Measurements from ENCODE around the gene MAGI3.
"Not testable (repeated sequence)": the region's sequence is repeated elsewhere in the genome, so short reads cannot be mapped to it uniquely, and the experiment has no call there.

Gene MAGI3

DNA sequence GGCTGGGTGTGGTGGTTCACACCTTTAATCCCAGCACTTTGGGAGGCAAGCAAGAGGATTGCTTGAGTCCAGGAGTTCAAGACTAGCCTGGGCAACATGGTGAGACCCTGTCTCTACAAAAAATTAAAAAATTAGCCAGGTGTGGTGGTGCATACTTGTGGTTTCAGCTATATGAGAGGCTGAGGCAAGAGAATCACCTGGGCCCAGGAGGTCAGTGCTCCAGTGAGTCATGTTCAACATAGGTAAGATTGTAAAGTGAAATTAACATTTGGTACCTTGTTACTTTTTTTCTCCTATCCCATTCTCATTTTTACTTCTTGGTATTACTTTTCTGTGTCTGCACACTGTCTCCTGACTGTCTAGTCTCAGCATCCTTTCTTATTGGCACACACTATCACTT, 19.0 kb downstream of the MAGI3 start:
- DNase-seq (ENCODE audit: low read depth, low spot score) = no peak
- TF ChIP-seq CTCF (IDR thresholded peaks at IDR 0.05; ENCODE audit: low read depth, low read length) = no peak
- no peak overlapping the region for H3K4me3 ChIP-seq (ENCODE audit: low read depth, low read length)
- in situ Hi-C loops (cut with HindIII; ENCODE audit: low sequenced_read_pairs) = no loop called here

DNA sequence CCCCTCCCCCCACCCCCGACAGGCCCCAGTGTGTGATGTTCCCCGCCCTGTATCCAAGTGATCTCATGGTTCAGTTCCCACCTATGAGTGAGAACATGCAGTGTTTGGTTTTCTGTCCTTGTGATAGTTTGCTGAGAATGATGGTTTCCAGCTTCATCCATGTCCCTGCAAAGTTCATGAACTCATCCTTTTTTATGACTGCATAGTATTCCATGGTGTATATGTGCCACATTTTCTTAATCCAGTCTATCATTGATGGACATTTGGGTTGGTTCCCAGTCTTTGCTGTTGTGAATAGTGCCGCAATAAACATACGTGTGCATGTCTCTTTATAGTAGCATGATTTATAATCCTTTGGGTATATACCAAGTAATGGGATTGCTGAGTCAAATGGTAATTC, 21.7 kb downstream of the MAGI3 start:
- in situ Hi-C loops (cut with HindIII; ENCODE audit: low sequenced_read_pairs); H3K4me3 ChIP-seq (ENCODE audit: low read depth, low read length); DNase-seq (ENCODE audit: low read depth, low spot score): not testable (repeated sequence)

DNA sequence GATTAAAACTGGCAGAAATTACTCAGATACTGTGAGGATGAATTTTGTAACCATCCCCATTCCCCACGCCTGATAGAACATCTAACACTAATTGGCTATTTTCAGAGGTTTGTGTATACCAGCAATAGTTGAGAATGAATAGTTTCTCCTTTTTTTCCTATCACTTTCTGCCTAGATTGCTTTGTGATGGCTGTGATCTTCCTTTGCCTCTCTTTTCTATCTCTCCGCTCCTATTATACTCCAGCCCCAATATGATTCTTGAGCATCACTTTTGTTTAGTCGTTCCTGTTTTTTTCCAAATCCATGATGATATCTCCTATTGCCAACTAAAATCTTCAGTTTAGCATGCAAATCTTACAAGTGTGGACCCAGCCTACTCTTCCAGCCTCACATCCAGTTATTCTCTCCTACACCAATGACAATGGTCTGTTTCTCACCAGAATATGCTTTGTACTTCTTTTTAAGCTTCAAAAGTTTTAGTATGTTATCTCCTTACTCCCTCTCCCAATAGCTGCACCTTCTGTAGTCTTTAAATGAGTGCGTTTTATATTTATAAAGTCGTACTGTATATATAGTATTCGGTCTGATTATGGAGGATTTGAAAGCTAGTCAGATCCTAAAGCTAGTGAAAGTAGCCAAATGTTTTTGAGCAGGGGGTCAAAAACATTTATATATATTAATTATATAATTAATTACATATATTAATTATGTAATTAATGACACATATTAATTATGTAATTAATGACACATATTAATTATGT, 25.2 kb downstream of the MAGI3 start:
- in situ Hi-C loops (cut with HindIII; ENCODE audit: low sequenced_read_pairs) = no loop called here
- no peak for TF ChIP-seq CTCF (IDR thresholded peaks at IDR 0.05; ENCODE audit: low read depth, low read length)
- no peak overlapping the region for H3K4me3 ChIP-seq (ENCODE audit: low read depth, low read length)
- DNase-seq (ENCODE audit: low read depth, low spot score) = peak; percentile 16

DNA sequence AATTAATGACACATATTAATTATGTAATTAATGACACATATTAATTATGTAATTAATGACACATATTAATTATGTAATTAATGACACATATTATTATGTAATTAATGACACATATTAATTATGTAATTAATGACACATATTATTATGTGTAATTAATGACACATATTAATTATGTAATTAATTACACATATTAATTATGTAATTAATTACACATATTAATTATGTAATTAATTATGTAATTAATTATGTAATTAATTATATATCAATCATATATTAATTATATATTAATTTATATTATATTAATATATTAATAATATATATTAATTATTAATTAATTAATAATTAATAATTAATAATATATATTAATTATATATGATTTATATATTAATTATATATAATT, 25.8 kb downstream of the MAGI3 start:
- in situ Hi-C loops (cut with HindIII; ENCODE audit: low sequenced_read_pairs); H3K4me3 ChIP-seq (ENCODE audit: low read depth, low read length): not testable (repeated sequence)

DNA sequence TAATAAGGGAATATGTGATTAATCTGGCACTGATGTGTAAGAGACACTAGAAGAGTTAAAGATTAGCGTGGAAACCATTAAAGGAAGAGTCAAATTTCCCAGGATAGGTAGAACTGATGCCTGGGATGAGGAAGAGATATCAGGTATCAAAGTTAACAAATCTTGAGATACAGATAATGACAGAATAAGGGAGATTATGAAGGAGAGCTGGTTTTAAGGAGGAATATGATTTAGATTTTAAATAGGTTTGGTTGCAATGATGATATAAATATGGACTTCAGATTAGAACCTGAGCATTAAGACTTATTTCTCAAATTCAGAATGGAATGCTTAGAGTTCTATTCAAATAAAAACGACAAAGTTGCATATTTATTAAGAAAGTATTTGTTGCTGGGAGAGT, 26.2 kb downstream of the MAGI3 start:
- no peak for TF ChIP-seq CTCF (IDR thresholded peaks at IDR 0.05; ENCODE audit: low read depth, low read length)
- in situ Hi-C loops (cut with HindIII; ENCODE audit: low sequenced_read_pairs) = no loop called here
- DNase-seq (ENCODE audit: low read depth, low spot score) = no peak
- H3K4me3 ChIP-seq (ENCODE audit: low read depth, low read length) = no peak overlapping the region

More for the DNA sequence above, 25.8 kb downstream of the MAGI3 start:
- DNase-seq (ENCODE audit: low read depth, low spot score) = not testable (repeated sequence)

DNA sequence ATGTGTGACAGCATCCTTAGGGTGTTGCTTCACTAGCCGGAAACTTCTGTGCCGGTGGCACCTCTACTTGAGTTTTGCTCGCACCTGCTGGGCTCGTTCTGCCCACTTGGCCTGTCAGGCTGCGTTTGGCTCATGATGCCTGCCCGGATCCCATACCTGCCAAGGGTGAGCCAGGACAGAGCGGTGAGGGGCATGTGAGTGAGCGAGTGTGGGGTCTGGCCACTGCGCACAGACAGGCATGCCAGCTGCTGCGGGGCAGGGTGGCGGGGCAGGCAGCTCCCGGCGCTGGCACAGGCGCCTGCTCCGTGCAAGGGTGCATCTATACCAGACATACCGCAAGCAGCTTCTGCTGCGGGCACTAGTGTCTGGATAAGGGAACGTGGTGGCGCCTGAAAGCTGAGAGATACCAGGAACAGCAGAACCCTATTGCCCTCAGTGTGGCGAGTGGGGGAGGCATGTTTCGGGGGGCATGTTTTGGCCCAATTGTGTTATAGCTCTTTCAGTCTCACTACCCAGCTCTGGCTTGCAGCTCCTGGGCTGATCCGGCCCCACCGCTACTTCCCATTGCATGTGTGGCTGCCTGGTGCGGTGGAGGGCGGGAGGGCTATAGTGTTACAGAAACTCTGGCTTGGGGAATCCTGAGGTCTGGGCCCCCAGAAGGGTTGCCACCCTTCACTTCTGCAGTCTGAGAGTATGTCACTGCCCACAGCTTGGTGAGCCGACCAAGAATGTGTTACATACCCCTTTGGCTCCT, 32.2 kb downstream of the MAGI3 start:
- H3K4me3 ChIP-seq (ENCODE audit: low read depth, low read length) = no peak overlapping the region
- in situ Hi-C loops (cut with HindIII; ENCODE audit: low sequenced_read_pairs) = no loop called here
- no peak for TF ChIP-seq CTCF (IDR thresholded peaks at IDR 0.05; ENCODE audit: low read depth, low read length)
- DNase-seq (ENCODE audit: low read depth, low spot score) = no peak

DNA sequence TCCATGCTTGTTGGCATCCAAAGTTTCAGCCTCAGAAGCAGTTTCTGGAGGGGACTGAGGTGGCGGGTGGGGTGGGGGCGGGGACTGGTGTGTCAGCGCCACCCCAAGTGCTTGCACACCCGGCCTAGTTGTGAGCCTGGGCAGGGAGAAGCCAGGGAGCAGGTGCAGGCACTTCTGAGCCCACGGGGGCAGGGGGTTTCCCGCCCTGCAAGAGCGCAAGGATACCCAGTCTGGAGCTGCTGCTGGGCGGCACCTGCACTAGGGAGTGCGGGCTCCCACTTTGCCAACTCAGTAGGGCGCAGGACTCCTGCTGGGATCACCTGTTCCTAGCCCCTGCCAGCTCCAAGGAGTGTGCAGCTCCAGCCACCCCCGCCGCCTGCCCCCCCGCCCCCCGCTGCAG, 33.5 kb downstream of the MAGI3 start:
- H3K4me3 ChIP-seq (ENCODE audit: low read depth, low read length) = no peak overlapping the region
- no peak for DNase-seq (ENCODE audit: low read depth, low spot score)
- in situ Hi-C loops (cut with HindIII; ENCODE audit: low sequenced_read_pairs) = no loop called here
- TF ChIP-seq CTCF (IDR thresholded peaks at IDR 0.05; ENCODE audit: low read depth, low read length) = no peak
